AG04450 (cell line): Measurements from ENCODE around the gene MEF2C. TPM values are rescaled to one million over a fixed set of nuclear protein-coding genes. Genes with fewer than 3 reads are reported as not detected.

Experiments
- CTCF ChIA-PET: fragments of 300-600, 350-600 bp; formaldehyde crosslinking; extraction: SDS; loops from one replicate; lab custom pipeline; 2022; ENCODE audit warnings: antibody characterized with exemption, inconsistent platforms; lab: Charles Lee
- POLR2A ChIA-PET: fragments of 350-600 bp; formaldehyde crosslinking; extraction: SDS; loops from one replicate; lab custom pipeline; 2021; ENCODE audit warnings: antibody characterized with exemption, inconsistent platforms; lab: Yijun Ruan, JAX
- DNase-seq: peaks from one replicate; pipeline ENCODE4 v3.0.0-alpha.2; 2011; ENCODE audit warnings: low read depth, low spot score
- H3K27ac ChIP-seq: one replicate; pipeline ENCODE4 v1.5.1; 2012; ENCODE audit warnings: low read depth, low read length, control low read depth
- H3K27me3 ChIP-seq: one replicate; pipeline ENCODE4 v1.6.0; 2012; ENCODE audit warnings: low read length; ENCODE audit not compliant: control insufficient read depth, insufficient read depth
- H3K4me3 ChIP-seq: 2 replicates; pipeline ENCODE4 v1.5.1; 2011; ENCODE audit warnings: mild to moderate bottlenecking, low read depth, low read length, control low read depth
- H3K9me3 ChIP-seq: 2 replicates; pipeline ENCODE4 v1.5.1; 2012; ENCODE audit warnings: low read length; ENCODE audit not compliant: control insufficient read depth, insufficient read depth
- CTCF ChIP-seq: IDR thresholded peaks from 2 replicates; pipeline ENCODE4 v1.5.1; 2011; ENCODE audit warnings: low read depth, low read length, control low read depth, inconsistent platforms
- polyA plus RNA-seq: library from polyadenylated mRNA; depleted of rRNA; stranded (reverse); fragments of >200 nt; gene quantifications from 2 replicates; pipeline ENCODE4 v1.2.3, GENCODE V29; 2011

The MEF2C gene
- polyA plus RNA-seq, 1 experiment: 3.9 TPM

DNA sequence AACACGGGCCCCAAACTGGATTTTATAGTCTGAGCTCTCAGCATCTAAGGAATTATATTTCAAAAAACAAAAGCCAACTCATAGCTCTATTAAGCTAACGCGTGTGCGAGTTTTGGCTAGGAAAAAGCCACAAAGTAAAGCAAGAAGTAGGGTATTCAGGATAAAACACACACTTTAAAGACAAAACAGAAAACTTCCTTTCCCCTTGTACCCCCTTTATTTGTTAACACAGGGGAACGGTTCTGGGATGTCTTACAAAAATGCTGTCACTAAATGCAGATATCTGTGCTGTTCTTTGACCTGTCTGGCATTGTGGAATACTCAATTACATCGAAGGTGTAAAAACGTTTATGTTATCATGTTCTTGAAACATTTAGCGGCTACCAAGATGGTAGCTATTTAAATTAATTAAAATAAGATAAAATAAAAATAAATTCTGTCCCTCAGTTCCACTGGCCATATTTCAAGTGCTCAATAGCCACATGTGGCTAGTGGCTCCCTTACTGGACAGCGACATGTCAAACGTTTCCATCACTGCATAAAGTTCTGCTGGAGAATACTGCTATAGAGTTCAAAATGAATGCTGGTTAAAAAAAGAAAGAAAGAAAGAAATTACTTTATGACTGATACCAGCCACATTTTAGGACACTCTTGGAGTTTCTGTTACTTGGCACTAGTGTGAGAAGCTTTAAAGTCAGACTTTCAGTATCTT is 7.2 kb upstream of the MEF2C start:
- H3K27ac ChIP-seq: no peak overlapping the region
- CTCF ChIA-PET: interaction anchor here (0.6 to 1.6 kb wide), 3 partner anchors 161 to 195 kb away, joined by 3 to 8 read pairs (median 6); no protein-coding TSS in a partner anchor
- no peaks in the 10 kb centered on the region for H3K27me3 ChIP-seq
- no peaks in the 10 kb centered on the region for H3K9me3 ChIP-seq
- H3K4me3 ChIP-seq: peak overlapping the region; percentile 67
- TF ChIP-seq CTCF: no peak
- no peak for DNase-seq
- POLR2A ChIA-PET: no interaction called here

DNA sequence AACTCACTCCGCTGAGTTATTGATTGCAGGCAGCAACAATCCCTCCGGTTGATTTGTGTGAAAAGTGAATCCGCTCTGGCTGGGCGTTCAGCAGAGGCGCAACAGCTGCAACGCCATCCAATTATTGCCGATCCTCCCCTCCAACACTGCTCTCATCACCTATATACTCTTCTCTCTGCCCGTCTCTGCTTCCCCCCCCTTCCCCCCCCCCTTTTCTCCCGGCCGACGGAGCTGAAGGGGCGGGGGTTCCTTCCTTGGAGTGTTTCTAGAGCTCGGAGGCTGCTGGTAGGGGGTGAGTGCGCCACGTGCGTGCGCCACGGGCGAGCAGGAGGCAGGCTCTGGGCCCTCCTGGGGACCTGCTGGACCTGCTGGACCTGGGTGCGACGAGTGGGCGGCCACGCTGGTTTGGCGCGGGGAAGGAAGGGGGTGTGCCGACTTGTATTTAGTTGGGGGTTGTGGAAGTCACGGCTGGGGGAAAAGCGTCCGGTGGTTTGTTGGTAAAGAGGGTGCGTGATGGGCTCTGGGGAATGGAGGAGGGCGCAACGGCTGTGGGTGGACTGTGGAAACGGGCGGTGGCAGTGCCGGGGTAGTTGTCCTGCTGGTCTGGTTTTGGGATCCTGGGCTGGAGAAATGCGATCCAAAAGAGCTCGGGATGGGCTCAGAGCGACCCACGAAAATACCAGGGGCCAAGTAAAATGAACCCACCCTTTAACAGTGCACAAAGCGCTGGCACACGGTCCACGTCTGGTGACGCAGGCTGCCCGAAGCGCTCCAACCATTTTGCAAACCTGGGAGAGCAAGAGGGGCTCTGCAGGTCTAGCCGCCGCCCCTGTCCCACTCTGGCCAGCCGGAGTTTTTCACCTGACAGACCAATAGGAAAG is 6.4 kb upstream of the MEF2C start:
- POLR2A ChIA-PET: no interaction called here
- DNase-seq: no peak

GRCh38 chr5:88888848-88889188 is 5.8 kb upstream of the MEF2C start:
- Histone ChIP-seq H3K27me3 (no peaks in the 10 kb centered on the region), H3K27ac (no peak overlapping the region), H3K4me3 (peak overlapping the region; percentile 67), H3K9me3 (no peaks in the 10 kb centered on the region)
- DNase-seq: no peak
- TF ChIP-seq CTCF: no peak
- POLR2A ChIA-PET: no interaction called here
- CTCF ChIA-PET: no interaction called here

More for the DNA sequence above, 6.4 kb upstream of the MEF2C start:
- no peak for TF ChIP-seq CTCF
- Histone ChIP-seq H3K27me3 (no peaks in the 10 kb centered on the region), H3K4me3 (peak overlapping the region; percentile 67), H3K9me3 (no peaks in the 10 kb centered on the region), H3K27ac (no peak overlapping the region)
- CTCF ChIA-PET: interaction anchor here (0.6 to 1.6 kb wide), 4 partner anchors 160 to 989 kb away, joined by 3 to 8 read pairs (median 4); no protein-coding TSS in a partner anchor

- Histone ChIP-seq H3K27ac (no peak overlapping the region), H3K27me3 (no peaks in the 10 kb centered on the region), H3K9me3 (no peaks in the 10 kb centered on the region), H3K4me3 (no peak overlapping the region)
- TF ChIP-seq CTCF: no peak
- POLR2A ChIA-PET: no interaction called here
- DNase-seq: no peak
- CTCF ChIA-PET: no interaction called here
These were observed 5.3 kb upstream of the MEF2C start for GRCh38 chr5:88888291-88888690.

DNA sequence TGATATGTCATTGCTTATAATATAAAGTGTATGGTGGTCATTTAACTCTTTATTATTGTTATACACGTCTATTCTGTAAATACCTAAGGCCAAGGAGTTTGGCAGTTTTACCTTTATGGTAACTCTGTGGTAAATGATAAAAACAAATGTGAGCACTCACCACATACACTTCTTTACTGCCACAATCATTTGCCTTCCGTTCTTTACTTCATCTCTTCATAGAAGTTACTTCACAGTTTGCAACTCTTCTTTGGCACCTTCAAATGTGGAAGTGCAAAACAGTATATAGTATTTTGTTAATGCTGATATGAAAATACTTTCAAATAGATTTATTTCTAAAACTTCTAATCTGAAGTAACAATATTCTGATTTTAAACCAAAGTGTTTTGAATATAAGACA is 4.4 kb upstream of the MEF2C start:
- Histone ChIP-seq H3K4me3 (no peak overlapping the region), H3K27ac (no peak overlapping the region), H3K9me3 (no peaks in the 10 kb centered on the region), H3K27me3 (no peaks in the 10 kb centered on the region)
- DNase-seq: no peak
- POLR2A ChIA-PET: no interaction called here
- CTCF ChIA-PET: interaction anchor here (5.7 kb wide), 1 partner anchor 159 kb away, joined by 35 read pairs; no protein-coding TSS in a partner anchor
- no peak for TF ChIP-seq CTCF
